ENCODE data around the gene CCND3.
A peak's percentile ranks its signal among the peaks of the same experiment; 100 is the strongest.

Gene CCND3

DNA sequence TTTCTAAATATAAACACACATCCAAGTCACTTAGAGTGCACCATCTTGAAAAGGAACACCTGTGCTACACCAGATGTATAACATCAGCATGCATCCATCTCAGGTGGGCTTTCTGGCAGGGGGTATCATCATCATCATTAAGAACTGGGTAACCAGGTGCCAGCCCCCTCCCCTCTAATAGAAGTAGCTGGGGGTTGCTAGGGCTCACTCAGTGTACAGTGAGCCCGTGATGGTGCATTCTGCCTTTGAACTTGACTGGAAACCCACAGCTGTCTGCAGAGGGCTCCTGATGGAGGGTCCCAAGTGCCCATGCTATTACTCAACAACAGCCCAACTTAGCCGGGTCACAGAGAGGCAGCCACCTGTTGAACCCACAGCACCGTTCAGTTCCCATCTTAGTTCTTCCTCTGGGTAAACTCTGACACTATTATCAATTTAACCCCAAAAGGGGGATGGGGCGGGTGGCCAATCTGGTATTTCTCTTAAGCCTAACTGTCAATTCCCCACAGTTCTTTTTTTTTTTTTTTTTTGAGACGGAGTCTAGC, 32.7 kb upstream of the CCND3 start:
- Histone ChIP-seq H3K36me3 (replicated peaks) (no peaks in the 10 kb centered on the region), H3K27ac (no peak overlapping the region), H3K27me3 (replicated peaks) (no peaks in the 10 kb centered on the region), H3K4me3 (ENCODE audit: low read depth, low read length) (no peak overlapping the region)
- DNase-seq, result no peak
- TF ChIP-seq, protein P1, sequence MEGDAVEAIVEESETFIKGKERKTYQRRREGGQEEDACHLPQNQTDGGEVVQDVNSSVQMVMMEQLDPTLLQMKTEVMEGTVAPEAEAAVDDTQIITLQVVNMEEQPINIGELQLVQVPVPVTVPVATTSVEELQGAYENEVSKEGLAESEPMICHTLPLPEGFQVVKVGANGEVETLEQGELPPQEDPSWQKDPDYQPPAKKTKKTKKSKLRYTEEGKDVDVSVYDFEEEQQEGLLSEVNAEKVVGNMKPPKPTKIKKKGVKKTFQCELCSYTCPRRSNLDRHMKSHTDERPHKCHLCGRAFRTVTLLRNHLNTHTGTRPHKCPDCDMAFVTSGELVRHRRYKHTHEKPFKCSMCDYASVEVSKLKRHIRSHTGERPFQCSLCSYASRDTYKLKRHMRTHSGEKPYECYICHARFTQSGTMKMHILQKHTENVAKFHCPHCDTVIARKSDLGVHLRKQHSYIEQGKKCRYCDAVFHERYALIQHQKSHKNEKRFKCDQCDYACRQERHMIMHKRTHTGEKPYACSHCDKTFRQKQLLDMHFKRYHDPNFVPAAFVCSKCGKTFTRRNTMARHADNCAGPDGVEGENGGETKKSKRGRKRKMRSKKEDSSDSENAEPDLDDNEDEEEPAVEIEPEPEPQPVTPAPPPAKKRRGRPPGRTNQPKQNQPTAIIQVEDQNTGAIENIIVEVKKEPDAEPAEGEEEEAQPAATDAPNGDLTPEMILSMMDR (IDR thresholded peaks at IDR 0.05; ENCODE audit: low read depth, low read length, missing control alignments), result no peak
- in situ Hi-C loops (cut with HindIII; ENCODE audit: low pct_ligation_motif_present, low sequenced_read_pairs), result no loop called here

DNA sequence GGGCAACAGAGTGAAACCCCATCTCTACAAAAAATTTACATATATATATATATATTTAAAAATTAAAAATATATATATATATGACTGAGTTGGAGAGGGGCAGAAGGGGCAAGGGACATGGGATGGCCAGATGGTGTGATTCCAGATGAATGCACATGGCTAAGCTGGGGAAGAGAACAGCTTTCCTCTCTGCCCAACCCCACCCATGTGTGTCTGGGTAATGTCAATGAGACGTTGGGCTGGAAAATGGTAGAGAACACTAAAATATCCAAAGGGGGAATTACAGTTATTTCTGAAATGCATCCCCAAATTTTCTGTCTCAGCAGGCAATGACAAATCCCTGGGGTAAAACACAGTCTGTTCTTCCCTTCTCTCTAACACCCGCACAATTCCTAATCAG, 31.2 kb upstream of the CCND3 start:
- TF ChIP-seq, protein P1 (IDR thresholded peaks at IDR 0.05; ENCODE audit: low read depth, low read length, missing control alignments), result no peak
- Histone ChIP-seq H3K4me3 (ENCODE audit: low read depth, low read length) (no peak overlapping the region), H3K27ac (no peak overlapping the region), H3K36me3 (replicated peaks) (no peaks in the 10 kb centered on the region), H3K27me3 (replicated peaks) (no peaks in the 10 kb centered on the region)
- DNase-seq, result no peak
- in situ Hi-C loops (cut with HindIII; ENCODE audit: low pct_ligation_motif_present, low sequenced_read_pairs), result no loop called here

DNA sequence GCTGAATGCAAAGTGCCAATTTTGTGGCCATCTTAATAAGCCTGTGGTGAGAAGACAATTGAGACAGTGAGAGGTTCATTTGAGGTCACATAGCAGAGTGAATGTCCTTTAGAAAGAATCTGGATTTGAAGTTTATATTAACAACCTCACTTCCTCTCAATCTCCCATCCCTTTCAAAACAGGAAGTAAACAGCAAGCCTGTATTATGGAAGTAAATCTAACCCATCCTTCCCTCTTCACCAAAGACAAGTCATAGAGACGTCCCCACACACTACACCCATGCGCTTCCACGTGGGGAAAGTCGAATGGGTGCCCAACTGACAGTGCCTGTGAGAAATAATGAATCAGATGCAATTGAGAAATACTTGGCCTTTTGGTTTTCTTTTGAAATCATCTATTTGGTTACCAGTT, 28.8 kb upstream of the CCND3 start:
- TF ChIP-seq, protein P1 (IDR thresholded peaks at IDR 0.05; ENCODE audit: low read depth, low read length, missing control alignments), result no peak
- H3K27ac ChIP-seq, result no peak overlapping the region
- H3K4me3 ChIP-seq (ENCODE audit: low read depth, low read length), result no peak overlapping the region
- no peaks in the 10 kb centered on the region for H3K27me3 ChIP-seq (replicated peaks)
- H3K36me3 ChIP-seq (replicated peaks), result no peaks in the 10 kb centered on the region
- peak; percentile 18 for DNase-seq
- in situ Hi-C loops (cut with HindIII; ENCODE audit: low pct_ligation_motif_present, low sequenced_read_pairs), result no loop called here

DNA sequence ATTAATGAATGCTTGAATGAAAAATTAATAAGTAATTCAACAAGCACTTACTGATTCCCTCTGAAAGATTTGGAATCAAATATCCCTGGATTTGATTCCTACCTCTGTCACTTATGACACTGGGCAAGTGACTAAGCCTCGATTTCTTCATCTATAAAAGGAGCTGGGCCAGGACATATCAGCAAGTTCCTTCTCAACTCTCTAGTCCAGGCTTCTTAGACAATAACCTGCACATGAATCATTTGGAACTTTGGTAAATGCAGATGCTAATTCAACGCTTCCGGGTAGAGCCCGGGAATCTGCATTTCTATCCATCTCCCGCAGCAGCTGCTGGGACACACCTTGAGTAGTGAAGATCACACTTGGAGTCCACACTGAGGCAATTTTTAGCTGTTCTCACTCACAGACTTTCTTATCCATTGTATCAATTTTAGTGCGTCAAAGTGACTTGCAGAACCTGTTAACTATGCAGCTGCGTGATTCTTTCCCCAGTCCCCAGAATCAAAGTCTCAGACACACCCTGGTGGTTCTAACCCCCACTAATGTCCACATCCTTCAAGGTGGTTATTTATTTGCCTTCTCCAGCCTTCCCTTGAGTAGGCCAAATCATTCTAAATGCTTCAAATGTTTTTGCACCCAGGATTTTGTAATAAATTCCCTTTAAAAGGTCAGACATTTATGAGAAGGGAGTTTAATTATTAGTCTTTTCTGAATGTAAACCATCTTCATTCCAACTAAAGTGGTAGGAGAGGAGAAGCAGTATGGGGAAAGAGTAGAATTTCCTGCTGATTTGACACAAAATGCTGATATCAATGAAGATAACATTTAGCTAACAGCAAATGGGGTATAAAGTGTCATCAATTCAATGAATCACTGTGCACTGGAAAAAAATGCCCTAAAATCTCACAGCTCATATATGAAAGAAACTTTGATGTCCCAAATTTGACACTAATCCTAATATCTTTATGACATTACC, 26.0 kb upstream of the CCND3 start:
- Histone ChIP-seq H3K36me3 (replicated peaks) (no peaks in the 10 kb centered on the region), H3K27me3 (replicated peaks) (no peaks in the 10 kb centered on the region), H3K4me3 (ENCODE audit: low read depth, low read length) (no peak overlapping the region), H3K27ac (peak overlapping the region; percentile 50)
- in situ Hi-C loops (cut with HindIII; ENCODE audit: low pct_ligation_motif_present, low sequenced_read_pairs), result no loop called here
- TF ChIP-seq, protein P1 (IDR thresholded peaks at IDR 0.05; ENCODE audit: low read depth, low read length, missing control alignments), result no peak
- DNase-seq, result peak; percentile 20

DNA sequence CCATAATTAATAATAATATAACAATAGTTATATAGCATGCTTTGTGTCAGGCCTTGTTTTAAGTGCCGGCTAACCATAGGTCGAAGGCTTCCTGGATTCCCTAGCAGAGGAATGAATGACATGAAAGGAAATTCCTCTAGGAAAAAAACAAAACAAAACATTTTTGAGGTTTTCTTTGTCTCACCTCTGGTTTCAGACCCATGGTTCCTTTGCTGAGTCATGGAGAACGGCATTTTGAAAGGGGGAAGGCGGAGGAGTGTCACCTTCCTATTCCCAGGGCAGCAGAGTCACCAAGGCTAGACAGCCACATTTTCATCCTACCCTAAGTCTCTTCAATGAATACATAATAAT, 25.3 kb upstream of the CCND3 start:
- peak overlapping the region; percentile 50 for H3K27ac ChIP-seq
- H3K27me3 ChIP-seq (replicated peaks), result no peaks in the 10 kb centered on the region
- no peaks in the 10 kb centered on the region for H3K36me3 ChIP-seq (replicated peaks)
- peak; percentile 52 for DNase-seq
- TF ChIP-seq, protein P1 (IDR thresholded peaks at IDR 0.05; ENCODE audit: low read depth, low read length, missing control alignments), result no peak
- H3K4me3 ChIP-seq (ENCODE audit: low read depth, low read length), result no peak overlapping the region
- in situ Hi-C loops (cut with HindIII; ENCODE audit: low pct_ligation_motif_present, low sequenced_read_pairs), result no loop called here

All from brain microvascular endothelial cell (primary cell).